ENCODE data around the gene EHBP1L1. TPM values are rescaled to one million over a fixed set of nuclear protein-coding genes. Genes with fewer than 3 reads are reported as not detected.
A peak's percentile ranks its signal among the peaks of the same experiment; 100 is the strongest.

The EHBP1L1 gene
- total and polyA plus RNA-seq, 2 of the 13 experiments (the other 11 are each of a cell fraction or from before 2014, with no cell fraction given): 8.3 to 10.6 TPM

GRCh38 chr11:65557280-65558001 is 18.4 kb upstream of the EHBP1L1 start (continued):
- 0 out of 2 replicates have a peak, but pooled peaks have one; percentile 53 for TF ChIP-seq ZNF550 (CRISPR knock-in tag; IDR thresholded peaks at IDR 0.05; ENCODE audit: borderline replicate concordance)
- TF ChIP-seq ZIK1 (CRISPR knock-in tag; IDR thresholded peaks at IDR 0.05; ENCODE audit: borderline replicate concordance, low read depth): no peak
- no peak for TF ChIP-seq RXRB (CRISPR knock-in tag; IDR thresholded peaks at IDR 0.05; ENCODE audit: borderline replicate concordance)
- no peak for TF ChIP-seq ZSCAN22 (CRISPR knock-in tag; IDR thresholded peaks at IDR 0.05)
- TF ChIP-seq ZNF782 (CRISPR knock-in tag; IDR thresholded peaks at IDR 0.05; ENCODE audit: borderline replicate concordance): peak; percentile 51; the same call in 1 of the 2 replicates
- TF ChIP-seq ZNF484 (CRISPR knock-in tag; IDR thresholded peaks at IDR 0.05; ENCODE audit: borderline replicate concordance, low read depth): no peak
- TF ChIP-seq MIXL1 (CRISPR knock-in tag; IDR thresholded peaks at IDR 0.05): no peak
- no peak for TF ChIP-seq ZNF382 (CRISPR knock-in tag; IDR thresholded peaks at IDR 0.05; ENCODE audit: borderline replicate concordance)
- TF ChIP-seq, protein P1, sequence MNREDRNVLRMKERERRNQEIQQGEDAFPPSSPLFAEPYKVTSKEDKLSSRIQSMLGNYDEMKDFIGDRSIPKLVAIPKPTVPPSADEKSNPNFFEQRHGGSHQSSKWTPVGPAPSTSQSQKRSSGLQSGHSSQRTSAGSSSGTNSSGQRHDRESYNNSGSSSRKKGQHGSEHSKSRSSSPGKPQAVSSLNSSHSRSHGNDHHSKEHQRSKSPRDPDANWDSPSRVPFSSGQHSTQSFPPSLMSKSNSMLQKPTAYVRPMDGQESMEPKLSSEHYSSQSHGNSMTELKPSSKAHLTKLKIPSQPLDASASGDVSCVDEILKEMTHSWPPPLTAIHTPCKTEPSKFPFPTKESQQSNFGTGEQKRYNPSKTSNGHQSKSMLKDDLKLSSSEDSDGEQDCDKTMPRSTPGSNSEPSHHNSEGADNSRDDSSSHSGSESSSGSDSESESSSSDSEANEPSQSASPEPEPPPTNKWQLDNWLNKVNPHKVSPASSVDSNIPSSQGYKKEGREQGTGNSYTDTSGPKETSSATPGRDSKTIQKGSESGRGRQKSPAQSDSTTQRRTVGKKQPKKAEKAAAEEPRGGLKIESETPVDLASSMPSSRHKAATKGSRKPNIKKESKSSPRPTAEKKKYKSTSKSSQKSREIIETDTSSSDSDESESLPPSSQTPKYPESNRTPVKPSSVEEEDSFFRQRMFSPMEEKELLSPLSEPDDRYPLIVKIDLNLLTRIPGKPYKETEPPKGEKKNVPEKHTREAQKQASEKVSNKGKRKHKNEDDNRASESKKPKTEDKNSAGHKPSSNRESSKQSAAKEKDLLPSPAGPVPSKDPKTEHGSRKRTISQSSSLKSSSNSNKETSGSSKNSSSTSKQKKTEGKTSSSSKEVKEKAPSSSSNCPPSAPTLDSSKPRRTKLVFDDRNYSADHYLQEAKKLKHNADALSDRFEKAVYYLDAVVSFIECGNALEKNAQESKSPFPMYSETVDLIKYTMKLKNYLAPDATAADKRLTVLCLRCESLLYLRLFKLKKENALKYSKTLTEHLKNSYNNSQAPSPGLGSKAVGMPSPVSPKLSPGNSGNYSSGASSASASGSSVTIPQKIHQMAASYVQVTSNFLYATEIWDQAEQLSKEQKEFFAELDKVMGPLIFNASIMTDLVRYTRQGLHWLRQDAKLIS (CRISPR knock-in tag; IDR thresholded peaks at IDR 0.05): no peak
- no peak for TF ChIP-seq SMARCC2 (IDR thresholded peaks at IDR 0.05)
- TF ChIP-seq ATF6 (CRISPR knock-in tag; conservative IDR thresholded peaks at IDR 0.05): no peak
- TF ChIP-seq SMAD9 (CRISPR knock-in tag; IDR thresholded peaks at IDR 0.05): no peak
- TF ChIP-seq TSC22D2 (CRISPR knock-in tag; IDR thresholded peaks at IDR 0.05; ENCODE audit: borderline replicate concordance): no peak
- peak; percentile 60 for TF ChIP-seq PHF21A (CRISPR knock-in tag; IDR thresholded peaks at IDR 0.05)
- no peak for TF ChIP-seq MAFG (CRISPR knock-in tag; IDR thresholded peaks at IDR 0.05)
- TF ChIP-seq ZXDC (CRISPR knock-in tag; IDR thresholded peaks at IDR 0.05): no peak
- no peak for TF ChIP-seq NFKBIZ (CRISPR knock-in tag; IDR thresholded peaks at IDR 0.05)
- no peak for TF ChIP-seq CERS6 (CRISPR knock-in tag; IDR thresholded peaks at IDR 0.05)
- TF ChIP-seq ZNF709 (CRISPR knock-in tag; IDR thresholded peaks at IDR 0.05): no peak
- TF ChIP-seq, protein P2, sequence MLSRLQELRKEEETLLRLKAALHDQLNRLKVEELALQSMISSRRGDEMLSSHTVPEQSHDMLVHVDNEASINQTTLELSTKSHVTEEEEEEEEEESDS (CRISPR knock-in tag; IDR thresholded peaks at IDR 0.05; ENCODE audit: borderline replicate concordance): no peak
- no peak for TF ChIP-seq CBX1 (IDR thresholded peaks at IDR 0.05; ENCODE audit: low read depth)

All from HepG2 (cell line).